RWPE1 (cell line): ENCODE data around the gene NKX1-1.

Experiments
- CTCF ChIA-PET: fragments of 350-600 bp; sonication (Branson Sonifier 250); formaldehyde crosslinking; extraction: SDS; loops from one replicate; lab custom pipeline; 2021; lab: Yijun Ruan, JAX
- POLR2A ChIA-PET: fragments of 400-600 bp; formaldehyde crosslinking; extraction: SDS; loops from one replicate; lab custom pipeline; 2020; ENCODE audit warnings: antibody characterized with exemption; ENCODE audit not compliant: low non-redundant PET; lab: Yijun Ruan, JAX
- DNase-seq: peaks from one replicate; pipeline ENCODE4 v3.0.0; 2012; ENCODE audit warnings: low spot score
- H3K27ac ChIP-seq: fragments of 450-650 bp; 2 replicates; pipeline ENCODE4 v1.5.1; 2017
- CTCF ChIP-seq: fragments of 450-650 bp; conservative IDR thresholded peaks from 2 replicates; pipeline ENCODE4 v1.5.1; 2017; ENCODE audit warnings: low read depth, mild to moderate bottlenecking

NKX1-1 gene

GRCh38 chr4:1408418-1408817 lies 2.2 kb upstream of the NKX1-1 start:
- POLR2A ChIA-PET = no interaction called here
- DNase-seq = no peak
- no peak overlapping the region for H3K27ac ChIP-seq
- CTCF ChIA-PET = interaction anchor here (0.6 kb wide), 1 partner anchor 63 kb away, joined by 3 read pairs; no protein-coding TSS in a partner anchor
- no peak for TF ChIP-seq CTCF

- POLR2A ChIA-PET = no interaction called here
- no peak for TF ChIP-seq CTCF
- H3K27ac ChIP-seq = no peak overlapping the region
- DNase-seq = no peak
- CTCF ChIA-PET = interaction anchor here (0.6 kb wide), 1 partner anchor 64 kb away, joined by 3 read pairs; no protein-coding TSS in a partner anchor
Observed at GRCh38 chr4:1407657-1408333, 1.6 kb upstream of the NKX1-1 start.

GRCh38 chr4:1406981-1407656 lies 877 bp upstream of the NKX1-1 start:
- DNase-seq = no peak
- TF ChIP-seq CTCF = no peak
- ChIA-PET CTCF (no interaction called here), POLR2A (no interaction called here)
- H3K27ac ChIP-seq = no peak overlapping the region

- no peak overlapping the region for H3K27ac ChIP-seq
- POLR2A ChIA-PET = no interaction called here
- TF ChIP-seq CTCF = no peak
- CTCF ChIA-PET = no interaction called here
- no peak for DNase-seq
Observed at GRCh38 chr4:1405636-1406393, 427 bp downstream of the NKX1-1 start.

GRCh38 chr4:1405254-1405635 lies 997 bp downstream of the NKX1-1 start:
- CTCF ChIA-PET = no interaction called here
- H3K27ac ChIP-seq = no peak overlapping the region
- no peak for DNase-seq
- no peak for TF ChIP-seq CTCF
- POLR2A ChIA-PET = no interaction called here

GRCh38 chr4:1404573-1405253 lies 1.5 kb downstream of the NKX1-1 start:
- POLR2A ChIA-PET = no interaction called here
- DNase-seq = no peak
- H3K27ac ChIP-seq = no peak overlapping the region
- CTCF ChIA-PET = interaction anchor here (0.6 kb wide), 1 partner anchor 55 kb away, joined by 3 read pairs; no protein-coding TSS in a partner anchor
- TF ChIP-seq CTCF = no peak
